GM21390 (cell line): ENCODE results near the gene GPR135.
"Not testable (repeated sequence)": the region's sequence is repeated elsewhere in the genome, so short reads cannot be mapped to it uniquely, and the experiment has no call there.

Experiments
- ATAC-seq: cut with Tn5 transposase; IDR thresholded peaks from one replicate; pipeline ENCODE4 v1.9.1; 2021; ENCODE audit not compliant: unreplicated experiment

The GPR135 gene

GRCh38 chr14:59478540-59478939, 13.4 kb upstream of the GPR135 start:
- no peak for ATAC-seq

- ATAC-seq, result no peak
Observed at GRCh38 chr14:59475709-59476108, 10.5 kb upstream of the GPR135 start.

- no peak for ATAC-seq
Observed at GRCh38 chr14:59474172-59474571, 9.0 kb upstream of the GPR135 start.

GRCh38 chr14:59464486-59465315, 479 bp downstream of the GPR135 start:
- ATAC-seq, result peak; percentile 65

GRCh38 chr14:59463787-59464485, 1.2 kb downstream of the GPR135 start:
- ATAC-seq, result no peak

GRCh38 chr14:59461891-59462290, 3.3 kb downstream of the GPR135 start:
- ATAC-seq, result no peak

- no peak for ATAC-seq
Observed at GRCh38 chr14:59460378-59460777, 4.8 kb downstream of the GPR135 start.

- ATAC-seq, result no peak
Observed at GRCh38 chr14:59458486-59458885, 6.7 kb downstream of the GPR135 start.

GRCh38 chr14:59455411-59455810, 9.8 kb downstream of the GPR135 start:
- no peak for ATAC-seq

- ATAC-seq, result no peak
Observed at GRCh38 chr14:59454139-59454538, 11.0 kb downstream of the GPR135 start.

GRCh38 chr14:59451849-59452248, 13.3 kb downstream of the GPR135 start:
- no peak for ATAC-seq

GRCh38 chr14:59450716-59451115, 14.5 kb downstream of the GPR135 start:
- ATAC-seq, result no peak

GRCh38 chr14:59448673-59449072, 16.5 kb downstream of the GPR135 start:
- ATAC-seq, result not testable (repeated sequence)

GRCh38 chr14:59439256-59439965, 25.8 kb downstream of the GPR135 start:
- ATAC-seq, result no peak

GRCh38 chr14:59438195-59438647, 27.0 kb downstream of the GPR135 start:
- no peak for ATAC-seq

- ATAC-seq, result no peak
Observed at GRCh38 chr14:59435987-59436386, 29.2 kb downstream of the GPR135 start.

- ATAC-seq, result no peak
Observed at GRCh38 chr14:59435101-59435500, 30.1 kb downstream of the GPR135 start.

- no peak for ATAC-seq
Observed at GRCh38 chr14:59429790-59430189, 35.4 kb downstream of the GPR135 start.

- ATAC-seq, result no peak
Observed at GRCh38 chr14:59428581-59429012, 36.6 kb downstream of the GPR135 start.

- ATAC-seq, result no peak
Observed at GRCh38 chr14:59427653-59428580, 37.3 kb downstream of the GPR135 start.
